Sigmoid colon (tissue), 7 donors: ENCODE measurements around the gene CCDC148. TPM values are rescaled to one million over a fixed set of nuclear protein-coding genes. Genes with fewer than 3 reads are reported as not detected.

ENCODE experiments used
- DNase-seq: peaks from one replicate; pipeline ENCODE4 v3.0.0-alpha.2; 2019
- H3K27ac ChIP-seq, 4 donors: fragments of 200-600 bp; sonication (generic); one replicate each; pipeline ENCODE4 v1.5.1; 2016 to 2019; ENCODE audit warnings: mild to moderate bottlenecking in 1 of 4
- H3K27me3 ChIP-seq, 3 donors: fragments of 200-600 bp; sonication (generic); one replicate each; pipeline ENCODE4 v1.5.1; 2019; ENCODE audit warnings: mild to moderate bottlenecking in 1 of 3
- H3K36me3 ChIP-seq, 4 donors: fragments of 200-600 bp; sonication (generic); one replicate each; pipeline ENCODE4 v1.5.1; 2016 to 2019
- H3K4me1 ChIP-seq, 4 donors: fragments of 200-600 bp; sonication (generic); one replicate each; pipeline ENCODE4 v1.5.1; 2017 to 2019
- H3K4me3 ChIP-seq, 4 donors: fragments of 200-600 bp; sonication (generic); one replicate each; pipeline ENCODE4 v1.5.1; 2017 to 2019; ENCODE audit warnings: mild to moderate bottlenecking in 2 of 4, moderate library complexity in 1 of 4
- H3K9me3 ChIP-seq, 4 donors: fragments of 200-600 bp in 3 of 4; sonication (generic) in 3 of 4; one replicate each; pipeline versions ENCODE4 v1.5.1 to v1.6.1; 2013 to 2019
- CTCF ChIP-seq, 4 experiments: fragments of 450-650 bp in 3 of 4; fragments of 200-600 bp in 1 of 4; IDR thresholded peaks; one replicate each; pipeline ENCODE4 v1.5.1; 2016 to 2019; ENCODE audit warnings: antibody characterized with exemption in 4 of 4, mild to moderate bottlenecking in 3 of 4, moderate library complexity in 2 of 4
- EP300 ChIP-seq, 4 donors: sonication (generic); formaldehyde crosslinking; IDR thresholded peaks; one replicate each; pipeline ENCODE4 v1.6.1; 2017; ENCODE audit warnings: antibody characterized with exemption in 4 of 4
- POLR2A ChIP-seq, 2 donors: fragments of 450-650 bp; IDR thresholded peaks; one replicate each; pipeline ENCODE4 v1.6.1; 2016; ENCODE audit warnings: antibody characterized with exemption in 2 of 2, mild to moderate bottlenecking in 2 of 2, moderate library complexity in 2 of 2
- POLR2AphosphoS5 ChIP-seq, 4 donors: sonication (generic); formaldehyde crosslinking; IDR thresholded peaks; one replicate each; pipeline ENCODE4 v1.6.1; 2017; ENCODE audit warnings: antibody characterized with exemption in 4 of 4
- WGBS, 2 donors: extraction: QIAGEN DNeasy Blood & Tissue Kit; methylation state at CpG; one replicate each; pipeline ENCODE4 v1.1.7; 2013; 5-methylcytosine and 5-hydroxymethylcytosine counted together
- intact Hi-C: fragments of 100-400 bp; cut with DNase I; formaldehyde crosslinking; loops from one replicate; pipeline ENCODE4 v1.15.1; 2023
- polyA plus RNA-seq, 3 donors: library from polyadenylated mRNA; stranded (reverse); fragments of 200-250 nt; gene quantifications; one replicate each; pipeline ENCODE4 v1.2.3, GENCODE V29; 2013
- total RNA-seq, 4 donors: library from RNA; depleted of rRNA; stranded (reverse); fragments of >200 nt; gene quantifications; one replicate each; pipeline ENCODE4 v1.1.0, GENCODE V29; 2016
- donor health status: healthy with polysubstance abuse.
- donor health status: Bipolar disorder and iron deficiency.
- donor health status: healthy.

CCDC148 gene
- total and polyA plus RNA-seq, 7 donors: 0.23 to 0.83 (median 0.36) TPM; not detected in 4

- DNase-seq: no peak
- H3K9me3 ChIP-seq: peaks cover 0 to 3% (median 0%) of the 10 kb centered on the region in 4 donors
- no peak for TF ChIP-seq EP300 (IDR thresholded peaks at IDR 0.05)
- no peak for TF ChIP-seq POLR2A (IDR thresholded peaks at IDR 0.05)
- TF ChIP-seq CTCF (IDR thresholded peaks at IDR 0.05): no peak
- no peak for TF ChIP-seq POLR2AphosphoS5 (IDR thresholded peaks at IDR 0.05)
- intact Hi-C loops: no loop called here
- no peaks in the 10 kb centered on the region for H3K36me3 ChIP-seq
- H3K27ac ChIP-seq: no peak overlapping the region
- no peak overlapping the region for H3K4me3 ChIP-seq
- no peaks in the 10 kb centered on the region for H3K4me1 ChIP-seq
- WGBS, 2 donors: 91 to 95% methylated on average over 1 of the region's 1 CpG
- H3K27me3 ChIP-seq: no peaks in the 10 kb centered on the region
Observed at GRCh38 chr2:158323381-158323780, 133.2 kb downstream of the CCDC148 start.

- Histone ChIP-seq H3K9me3 (no peaks in the 10 kb centered on the region), H3K36me3 (no peaks in the 10 kb centered on the region), H3K27ac (no peak overlapping the region), H3K4me3 (no peak overlapping the region), H3K4me1 (no peaks in the 10 kb centered on the region), H3K27me3 (no peaks in the 10 kb centered on the region)
- intact Hi-C loops: no loop called here
- 75 to 81% methylated on average over 3 of the region's 3 CpGs for WGBS, 2 donors
- DNase-seq: no peak
- TF ChIP-seq EP300 (IDR thresholded peaks at IDR 0.05): no peak
- no peak for TF ChIP-seq POLR2A (IDR thresholded peaks at IDR 0.05)
- no peak for TF ChIP-seq POLR2AphosphoS5 (IDR thresholded peaks at IDR 0.05)
- no peak for TF ChIP-seq CTCF (IDR thresholded peaks at IDR 0.05)
Observed at GRCh38 chr2:158321264-158321663, 135.3 kb downstream of the CCDC148 start.

DNA sequence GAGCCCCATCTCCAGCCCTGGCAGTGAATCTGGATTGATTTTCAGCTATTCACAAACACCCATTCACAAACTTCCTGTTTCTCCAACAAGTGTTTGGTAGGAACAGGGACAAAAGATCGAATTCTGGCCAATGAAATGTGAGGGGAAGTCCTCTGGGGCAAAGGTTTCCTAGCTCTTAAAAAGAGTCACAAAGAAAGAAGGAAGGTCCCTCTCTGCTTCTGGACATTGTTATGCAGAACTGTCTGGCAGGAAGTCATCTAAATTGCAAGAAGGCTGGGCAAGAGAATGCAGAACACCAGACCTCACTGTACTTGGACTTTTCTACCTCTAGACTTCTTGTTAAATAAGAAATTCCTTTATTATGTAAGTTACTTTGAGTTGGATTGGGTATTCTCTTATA, 137.3 kb downstream of the CCDC148 start:
- Histone ChIP-seq H3K4me1 (no peaks in the 10 kb centered on the region), H3K4me3 (no peak overlapping the region), H3K27me3 (no peaks in the 10 kb centered on the region), H3K36me3 (no peaks in the 10 kb centered on the region), H3K27ac (no peak overlapping the region), H3K9me3 (no peaks in the 10 kb centered on the region)
- no peak for DNase-seq
- WGBS, 2 donors: 43 to 70% methylated on average over 1 of the region's 1 CpG
- intact Hi-C loops: no loop called here
- TF ChIP-seq POLR2AphosphoS5 (IDR thresholded peaks at IDR 0.05) (no peak), POLR2A (IDR thresholded peaks at IDR 0.05) (no peak), EP300 (IDR thresholded peaks at IDR 0.05) (no peak), CTCF (IDR thresholded peaks at IDR 0.05) (no peak)

DNA sequence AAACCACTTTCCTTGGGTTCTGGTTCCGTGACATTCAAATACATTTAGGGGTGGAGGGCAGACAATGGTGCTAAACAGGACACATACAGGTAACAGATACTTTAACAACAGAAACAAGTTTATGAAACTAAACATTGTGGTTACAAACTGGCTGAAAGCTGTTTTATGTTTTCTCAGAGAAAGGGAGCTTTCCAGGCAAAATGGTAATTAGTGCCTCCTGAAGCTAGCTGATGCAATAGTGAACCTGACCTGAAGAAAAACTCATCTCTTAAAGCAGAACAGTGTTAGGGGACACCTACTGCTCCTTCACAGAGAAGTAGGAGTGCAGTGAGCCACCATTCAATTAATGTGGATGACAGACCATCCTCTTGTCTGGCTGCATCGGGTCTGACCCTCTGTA, 138.9 kb downstream of the CCDC148 start:
- H3K36me3 ChIP-seq: no peaks in the 10 kb centered on the region
- DNase-seq: no peak
- H3K4me1 ChIP-seq: no peaks in the 10 kb centered on the region
- no peaks in the 10 kb centered on the region for H3K9me3 ChIP-seq
- H3K27me3 ChIP-seq: no peaks in the 10 kb centered on the region
- intact Hi-C loops: no loop called here
- TF ChIP-seq POLR2AphosphoS5 (IDR thresholded peaks at IDR 0.05): no peak
- no peak for TF ChIP-seq EP300 (IDR thresholded peaks at IDR 0.05)
- TF ChIP-seq CTCF (IDR thresholded peaks at IDR 0.05): no peak
- no peak for TF ChIP-seq POLR2A (IDR thresholded peaks at IDR 0.05)
- WGBS, 2 donors: 91 to 92% methylated on average over 2 of the region's 2 CpGs
- H3K27ac ChIP-seq: no peak overlapping the region
- H3K4me3 ChIP-seq: no peak overlapping the region

GRCh38 chr2:158315803-158316414, 140.6 kb downstream of the CCDC148 start:
- no peak for DNase-seq
- no peak overlapping the region for H3K4me3 ChIP-seq
- 67 to 75% methylated on average over 1 of the region's 1 CpG for WGBS, 2 donors
- H3K27me3 ChIP-seq: no peaks in the 10 kb centered on the region
- no peaks in the 10 kb centered on the region for H3K9me3 ChIP-seq
- H3K27ac ChIP-seq: no peak overlapping the region
- intact Hi-C loops: no loop called here
- H3K4me1 ChIP-seq: no peaks in the 10 kb centered on the region
- TF ChIP-seq POLR2A (IDR thresholded peaks at IDR 0.05): no peak
- TF ChIP-seq CTCF (IDR thresholded peaks at IDR 0.05): no peak
- no peak for TF ChIP-seq EP300 (IDR thresholded peaks at IDR 0.05)
- TF ChIP-seq POLR2AphosphoS5 (IDR thresholded peaks at IDR 0.05): no peak
- H3K36me3 ChIP-seq: no peaks in the 10 kb centered on the region
